ENCODE results near the gene IL24. TPM values are rescaled to one million over a fixed set of nuclear protein-coding genes. Genes with fewer than 3 reads are reported as not detected.

IL24 gene
- polyA plus RNA-seq, 3 donors, result 0.16 TPM; not detected in 2

DNA sequence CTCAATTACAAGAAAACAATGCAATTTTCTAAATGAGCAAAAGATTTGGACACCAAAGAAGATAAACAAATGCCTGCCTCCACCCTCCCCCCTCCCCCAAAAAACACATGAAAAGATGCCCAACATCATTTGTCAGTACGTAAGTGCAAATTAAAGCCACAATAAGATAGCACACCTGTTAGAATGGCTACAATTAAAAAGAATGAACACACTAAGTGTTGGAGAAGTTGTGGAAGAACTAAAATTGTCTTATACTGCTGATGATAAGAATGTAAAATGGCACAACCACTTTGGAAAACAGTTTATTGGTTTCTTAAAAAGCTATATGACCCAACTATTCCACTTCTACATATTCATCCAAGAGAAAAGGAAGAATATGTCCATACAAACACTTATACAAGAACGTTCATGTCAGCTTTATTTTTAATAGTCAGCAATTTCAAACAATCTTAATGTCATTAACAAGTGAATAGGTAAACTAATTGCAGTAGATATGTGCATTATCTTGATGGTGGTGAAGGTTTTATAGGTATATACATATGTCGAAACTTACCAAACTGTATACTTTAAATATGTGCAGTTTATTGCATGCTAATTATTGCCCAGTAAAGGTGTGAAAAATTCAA is 21.4 kb upstream of the IL24 start:
- H3K36me3 ChIP-seq (replicated peaks in 1 of 2; ENCODE audit: control insufficient read depth in 1 of 2, insufficient read depth in 2 of 2, low read length in 2 of 2), result no peaks in the 10 kb centered on the region
- no peak overlapping the region for H3K4me3 ChIP-seq (replicated peaks in 1 of 3; ENCODE audit: low read depth in 2 of 3, low read length in 3 of 3)
- H3K27ac ChIP-seq (ENCODE audit: low read depth in 1 of 2, low read length in 2 of 2), result no peak overlapping the region
- no peaks in the 10 kb centered on the region for H3K27me3 ChIP-seq (ENCODE audit: control insufficient read depth in 2 of 2, insufficient read depth in 2 of 2, low read length in 2 of 2)
- no peak overlapping the region for H3K9ac ChIP-seq (ENCODE audit: insufficient read depth, low read length, poor library complexity, severe bottlenecking)
- Mint-ChIP-seq H3K27ac (no peak overlapping the region), H3K4me3 (no peak overlapping the region), H3K27me3 (ENCODE audit: low read depth in 3 of 3) (peaks cover 1 to 2% (median 2%) of the 10 kb centered on the region in 3 donors), H3K4me1 (no peaks in the 10 kb centered on the region), H3K9me3 (peaks cover 13 to 46% (median 33%) of the 10 kb centered on the region in 7 donors), H3K36me3 (no peaks in the 10 kb centered on the region)
- H3K4me2 ChIP-seq (replicated peaks; ENCODE audit: extremely low read depth, low read length, poor library complexity, severe bottlenecking), result no peak overlapping the region
- no CpG with 5 or more reads among the region's 3 CpGs for WGBS (ENCODE audit: insufficient coverage)
- DNase-seq, result no peak
- peaks cover 12 to 21% of the 10 kb centered on the region in 2 donors for H3K9me3 ChIP-seq (replicated peaks in 1 of 2; ENCODE audit: control insufficient read depth in 1 of 2, insufficient read depth in 1 of 2, low read length in 2 of 2)
- H3K4me1 ChIP-seq (ENCODE audit: control insufficient read depth in 1 of 2, insufficient read depth in 2 of 2, low read length in 2 of 2), result no peaks in the 10 kb centered on the region
- TF ChIP-seq, protein P1, sequence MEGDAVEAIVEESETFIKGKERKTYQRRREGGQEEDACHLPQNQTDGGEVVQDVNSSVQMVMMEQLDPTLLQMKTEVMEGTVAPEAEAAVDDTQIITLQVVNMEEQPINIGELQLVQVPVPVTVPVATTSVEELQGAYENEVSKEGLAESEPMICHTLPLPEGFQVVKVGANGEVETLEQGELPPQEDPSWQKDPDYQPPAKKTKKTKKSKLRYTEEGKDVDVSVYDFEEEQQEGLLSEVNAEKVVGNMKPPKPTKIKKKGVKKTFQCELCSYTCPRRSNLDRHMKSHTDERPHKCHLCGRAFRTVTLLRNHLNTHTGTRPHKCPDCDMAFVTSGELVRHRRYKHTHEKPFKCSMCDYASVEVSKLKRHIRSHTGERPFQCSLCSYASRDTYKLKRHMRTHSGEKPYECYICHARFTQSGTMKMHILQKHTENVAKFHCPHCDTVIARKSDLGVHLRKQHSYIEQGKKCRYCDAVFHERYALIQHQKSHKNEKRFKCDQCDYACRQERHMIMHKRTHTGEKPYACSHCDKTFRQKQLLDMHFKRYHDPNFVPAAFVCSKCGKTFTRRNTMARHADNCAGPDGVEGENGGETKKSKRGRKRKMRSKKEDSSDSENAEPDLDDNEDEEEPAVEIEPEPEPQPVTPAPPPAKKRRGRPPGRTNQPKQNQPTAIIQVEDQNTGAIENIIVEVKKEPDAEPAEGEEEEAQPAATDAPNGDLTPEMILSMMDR (IDR thresholded peaks at IDR 0.05), result no peak
- H4K20me1 ChIP-seq (ENCODE audit: insufficient read depth, low read length), result no peaks in the 10 kb centered on the region
- no peaks in the 10 kb centered on the region for H3K79me2 ChIP-seq (ENCODE audit: insufficient read depth, low read length)
- no peak overlapping the region for H2AFZ ChIP-seq (ENCODE audit: insufficient read depth, low read depth, low read length, poor library complexity, severe bottlenecking)
- intact Hi-C loops (cut with micrococcal nuclease), result no loop called here

DNA sequence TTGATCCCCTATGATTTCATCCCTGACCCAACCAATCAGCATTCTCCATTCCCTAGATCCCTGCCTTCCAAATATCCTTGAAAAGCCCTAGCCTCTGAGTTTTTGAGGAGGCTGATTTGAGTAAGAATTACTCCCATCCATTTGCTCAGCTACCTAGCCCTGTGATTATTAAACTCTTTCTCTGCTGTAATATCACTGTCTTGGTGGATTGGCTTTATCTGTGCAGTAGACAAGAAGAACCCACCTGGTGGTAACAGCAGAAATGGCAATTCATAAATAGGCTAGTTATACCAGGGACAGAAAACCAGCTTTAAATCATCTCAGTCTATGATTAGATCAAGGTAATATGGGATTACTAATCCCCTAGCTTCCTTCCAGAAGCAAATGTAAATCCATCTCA is 18.8 kb upstream of the IL24 start:
- H3K36me3 Mint-ChIP-seq, result no peaks in the 10 kb centered on the region
- Histone ChIP-seq H3K9ac (ENCODE audit: insufficient read depth, low read length, poor library complexity, severe bottlenecking) (no peak overlapping the region), H3K9me3 (replicated peaks in 1 of 2; ENCODE audit: control insufficient read depth in 1 of 2, insufficient read depth in 1 of 2, low read length in 2 of 2) (peaks cover 12 to 21% of the 10 kb centered on the region in 2 donors), H3K4me1 (ENCODE audit: control insufficient read depth in 1 of 2, insufficient read depth in 2 of 2, low read length in 2 of 2) (no peaks in the 10 kb centered on the region), H2AFZ (ENCODE audit: insufficient read depth, low read depth, low read length, poor library complexity, severe bottlenecking) (no peak overlapping the region), H3K4me3 (replicated peaks in 1 of 3; ENCODE audit: low read depth in 2 of 3, low read length in 3 of 3) (no peak overlapping the region), H3K27ac (ENCODE audit: low read depth in 1 of 2, low read length in 2 of 2) (no peak overlapping the region), H3K36me3 (replicated peaks in 1 of 2; ENCODE audit: control insufficient read depth in 1 of 2, insufficient read depth in 2 of 2, low read length in 2 of 2) (no peaks in the 10 kb centered on the region), H3K27me3 (ENCODE audit: control insufficient read depth in 2 of 2, insufficient read depth in 2 of 2, low read length in 2 of 2) (no peaks in the 10 kb centered on the region), H4K20me1 (ENCODE audit: insufficient read depth, low read length) (no peaks in the 10 kb centered on the region), H3K4me2 (replicated peaks; ENCODE audit: extremely low read depth, low read length, poor library complexity, severe bottlenecking) (no peak overlapping the region), H3K79me2 (ENCODE audit: insufficient read depth, low read length) (no peaks in the 10 kb centered on the region)
- H3K4me3 Mint-ChIP-seq, result no peak overlapping the region
- H3K9me3 Mint-ChIP-seq, result peaks cover 13 to 44% (median 33%) of the 10 kb centered on the region in 7 donors
- intact Hi-C loops (cut with micrococcal nuclease), result no loop called here
- TF ChIP-seq, protein P1 (IDR thresholded peaks at IDR 0.05), result no peak
- no peaks in the 10 kb centered on the region for H3K4me1 Mint-ChIP-seq
- peaks cover 1 to 2% (median 2%) of the 10 kb centered on the region in 3 donors for H3K27me3 Mint-ChIP-seq (ENCODE audit: low read depth in 3 of 3)
- DNase-seq, result no peak
- no peak overlapping the region for H3K27ac Mint-ChIP-seq

Measured in CD14-positive monocyte (primary cell).